DMS153 treated with DMSO at 0.1 percent for 48 hours (cell line): ENCODE measurements around the gene KRT77.
"Not testable (repeated sequence)": the region's sequence is repeated elsewhere in the genome, so short reads cannot be mapped to it uniquely, and the experiment has no call there.

Experiments used
- DNase-seq: peaks from one replicate; lab custom pipeline; 2025; ENCODE audit not compliant: unreplicated experiment; lab: John Stamatoyannopoulos, UW

Gene KRT77

GRCh38 chr12:52724384-52724783, 21.1 kb upstream of the KRT77 start:
- no peak for DNase-seq

GRCh38 chr12:52722680-52723079, 19.4 kb upstream of the KRT77 start:
- DNase-seq: no peak

- DNase-seq: no peak
Observed at GRCh38 chr12:52721838-52722470, 18.6 kb upstream of the KRT77 start.

GRCh38 chr12:52720365-52720886, 17.1 kb upstream of the KRT77 start:
- DNase-seq: no peak

- no peak for DNase-seq
Observed at GRCh38 chr12:52716061-52716460, 12.7 kb upstream of the KRT77 start.

GRCh38 chr12:52715416-52715815, 12.1 kb upstream of the KRT77 start:
- no peak for DNase-seq

GRCh38 chr12:52714887-52715281, 11.6 kb upstream of the KRT77 start:
- DNase-seq: no peak

GRCh38 chr12:52713960-52714886, 10.9 kb upstream of the KRT77 start:
- no peak for DNase-seq

- not testable (repeated sequence) for DNase-seq
Observed at GRCh38 chr12:52712122-52712521, 8.8 kb upstream of the KRT77 start.

- DNase-seq: no peak
Observed at GRCh38 chr12:52710730-52711129, 7.4 kb upstream of the KRT77 start.

GRCh38 chr12:52708010-52708409, 4.7 kb upstream of the KRT77 start:
- no peak for DNase-seq

GRCh38 chr12:52704464-52704863, 1.1 kb upstream of the KRT77 start:
- DNase-seq: no peak

GRCh38 chr12:52703878-52704277, 554 bp upstream of the KRT77 start:
- no peak for DNase-seq

GRCh38 chr12:52702338-52702737, 986 bp downstream of the KRT77 start:
- DNase-seq: no peak

GRCh38 chr12:52701281-52701680, 2.0 kb downstream of the KRT77 start:
- DNase-seq: no peak

- no peak for DNase-seq
Observed at GRCh38 chr12:52699960-52700359, 3.4 kb downstream of the KRT77 start.

GRCh38 chr12:52699373-52699772, 4.0 kb downstream of the KRT77 start:
- DNase-seq: no peak

GRCh38 chr12:52698651-52699340, 4.5 kb downstream of the KRT77 start:
- no peak for DNase-seq

- no peak for DNase-seq
Observed at GRCh38 chr12:52697058-52697582, 6.2 kb downstream of the KRT77 start.

- DNase-seq: no peak
Observed at GRCh38 chr12:52696588-52696987, 6.7 kb downstream of the KRT77 start.

- no peak for DNase-seq
Observed at GRCh38 chr12:52695039-52695438, 8.3 kb downstream of the KRT77 start.
